H9 (cell line): Measurements from ENCODE around the gene PGS1. TPM values are rescaled to one million over a fixed set of nuclear protein-coding genes. Genes with fewer than 3 reads are reported as not detected.

ENCODE experiments used
- DNase-seq: peaks from one replicate; pipeline ENCODE4 v3.0.0-alpha.2; 2017
- H2AFZ ChIP-seq: one replicate; pipeline ENCODE4 v1.6.1; 2013; ENCODE audit warnings: mild to moderate bottlenecking, low read length, control low read depth, moderate library complexity
- H2AK5ac ChIP-seq: 2 replicates; pipeline ENCODE4 v1.6.1; 2013; ENCODE audit warnings: low read length, control low read depth, mixed read lengths; ENCODE audit not compliant: insufficient read length
- H2BK120ac ChIP-seq: one replicate; pipeline ENCODE4 v1.6.1; 2013; ENCODE audit warnings: low read depth, mild to moderate bottlenecking, low read length, control low read depth, inconsistent platforms; ENCODE audit not compliant: poor library complexity, severe bottlenecking
- H2BK12ac ChIP-seq: 2 replicates; pipeline ENCODE4 v1.6.1; 2013; ENCODE audit warnings: low read length, control low read depth, mixed read lengths, low read depth; ENCODE audit not compliant: insufficient read length
- H2BK15ac ChIP-seq: 2 replicates; pipeline ENCODE4 v1.6.1; 2013; ENCODE audit warnings: low read depth, low read length, control low read depth
- H2BK20ac ChIP-seq: one replicate; pipeline ENCODE4 v1.6.1; 2013; ENCODE audit warnings: low read depth, mild to moderate bottlenecking, low read length, control low read depth, inconsistent platforms; ENCODE audit not compliant: poor library complexity, severe bottlenecking
- H2BK5ac ChIP-seq: 2 replicates; pipeline ENCODE4 v1.6.1; 2013; ENCODE audit warnings: low read length, control low read depth, mixed read lengths; ENCODE audit not compliant: insufficient read length
- H3K14ac ChIP-seq: 2 replicates; pipeline ENCODE4 v1.6.1; 2013; ENCODE audit warnings: low read length, control low read depth; ENCODE audit not compliant: insufficient read depth
- H3K18ac ChIP-seq: 2 replicates; pipeline ENCODE4 v1.6.1; 2013; ENCODE audit warnings: low read depth, mild to moderate bottlenecking, mixed read lengths, low read length, control low read depth; ENCODE audit not compliant: insufficient read length
- H3K23ac ChIP-seq: 2 replicates; pipeline ENCODE4 v1.6.1; 2013; ENCODE audit warnings: low read length, control low read depth, mixed read lengths, low read depth; ENCODE audit not compliant: insufficient read length
- H3K23me2 ChIP-seq: 2 replicates; pipeline ENCODE4 v1.6.1; 2013; ENCODE audit warnings: low read depth, mild to moderate bottlenecking, mixed read lengths, low read length, control low read depth; ENCODE audit not compliant: insufficient read length, poor library complexity, severe bottlenecking
- H3K27ac ChIP-seq: 2 replicates; pipeline ENCODE4 v1.5.1; 2013; ENCODE audit warnings: low read length, control low read depth, mixed read lengths, low read depth; ENCODE audit not compliant: insufficient read length
- H3K27me3 ChIP-seq: 2 replicates; pipeline ENCODE4 v1.6.1; 2013; ENCODE audit warnings: low read length, control low read depth, inconsistent platforms; ENCODE audit not compliant: insufficient read depth
- H3K4ac ChIP-seq: 2 replicates; pipeline ENCODE4 v1.6.1; 2013; ENCODE audit warnings: low read depth, mild to moderate bottlenecking, control low read depth, inconsistent platforms, low read length, moderate library complexity
- H3K4me1 ChIP-seq: 2 replicates; pipeline ENCODE4 v1.6.1; 2013; ENCODE audit warnings: low read length, control low read depth, inconsistent platforms; ENCODE audit not compliant: insufficient read depth
- H3K4me2 ChIP-seq: 2 replicates; pipeline ENCODE4 v1.6.1; 2013; ENCODE audit warnings: low read length, control low read depth, mixed read lengths; ENCODE audit not compliant: insufficient read length, insufficient read depth
- H3K56ac ChIP-seq: 2 replicates; pipeline ENCODE4 v1.6.1; 2013; ENCODE audit warnings: low read depth, mild to moderate bottlenecking, mixed read lengths, low read length, control low read depth; ENCODE audit not compliant: insufficient read length
- H3K79me1 ChIP-seq: 2 replicates; pipeline ENCODE4 v1.6.1; 2013; ENCODE audit warnings: low read depth, mild to moderate bottlenecking, moderate library complexity, low read length, control low read depth, inconsistent platforms; ENCODE audit not compliant: insufficient read depth, poor library complexity, severe bottlenecking
- H3K79me2 ChIP-seq: 2 replicates; pipeline ENCODE4 v1.6.1; 2013; ENCODE audit warnings: low read length, control low read depth, inconsistent platforms; ENCODE audit not compliant: insufficient read depth
- H3K9ac ChIP-seq: 2 replicates; pipeline ENCODE4 v1.6.1; 2013; ENCODE audit warnings: low read length, control low read depth, mixed read lengths; ENCODE audit not compliant: insufficient read length; ENCODE audit errors: extremely low read depth
- H3K9me3 ChIP-seq: one replicate; pipeline ENCODE4 v1.6.1; 2013; ENCODE audit warnings: low read depth, low read length, inconsistent platforms; ENCODE audit not compliant: control insufficient read depth
- H3T11ph ChIP-seq: one replicate; pipeline ENCODE4 v1.6.1; 2013; ENCODE audit warnings: mild to moderate bottlenecking, low read length, control low read depth, inconsistent platforms
- H4K20me1 ChIP-seq: one replicate; pipeline ENCODE4 v1.6.1; 2013; ENCODE audit not compliant: control insufficient read depth, insufficient read length, insufficient read depth
- H4K5ac ChIP-seq: 2 replicates; pipeline ENCODE4 v1.6.1; 2013; ENCODE audit warnings: low read depth, mild to moderate bottlenecking, mixed read lengths, low read length, control low read depth; ENCODE audit not compliant: insufficient read length
- H4K8ac ChIP-seq: replicated peaks from 2 replicates; pipeline ENCODE4 v1.6.1; 2013; ENCODE audit warnings: low read length, control low read depth, mixed read lengths, low read depth; ENCODE audit not compliant: insufficient read length
- H4K91ac ChIP-seq: 2 replicates; pipeline ENCODE4 v1.6.1; 2013; ENCODE audit warnings: low read depth, mild to moderate bottlenecking, moderate library complexity, mixed read lengths, low read length, control low read depth; ENCODE audit not compliant: insufficient read length
- H3K27ac Mint-ChIP-seq, 3 experiments: 2 replicates in 2 of 3; 3 replicates in 1 of 3; pipeline ENCODE4 v1.8.0; 2020 to 2021; ENCODE audit warnings: mixed read lengths in 3 of 3, mild to moderate bottlenecking in 1 of 3, moderate library complexity in 1 of 3
- H3K27me3 Mint-ChIP-seq: 2 replicates; pipeline ENCODE4 v1.8.0; 2021; ENCODE audit warnings: low read depth, mild to moderate bottlenecking, moderate library complexity, mixed read lengths
- H3K36me3 Mint-ChIP-seq, 3 experiments: 2 replicates in 2 of 3; 3 replicates in 1 of 3; pipeline ENCODE4 v1.8.0; 2020 to 2021; ENCODE audit warnings: low read depth in 3 of 3, mixed read lengths in 3 of 3; ENCODE audit not compliant: insufficient read depth in 1 of 3
- H3K4me1 Mint-ChIP-seq, 2 experiments: 2 replicates each; pipeline ENCODE4 v1.8.0; 2020; ENCODE audit warnings: mixed read lengths in 2 of 2
- H3K4me3 Mint-ChIP-seq, 2 experiments: 2 replicates in 1 of 2; 3 replicates in 1 of 2; pipeline ENCODE4 v1.8.0; 2020 to 2021; ENCODE audit warnings: mild to moderate bottlenecking in 2 of 2, mixed read lengths in 2 of 2, moderate library complexity in 1 of 2
- H3K9me3 Mint-ChIP-seq, 2 experiments: 2 replicates in 1 of 2; 3 replicates in 1 of 2; pipeline ENCODE4 v1.8.0; 2020; ENCODE audit warnings: mild to moderate bottlenecking in 2 of 2, mixed read lengths in 2 of 2, moderate library complexity in 1 of 2
- CTCF ChIP-seq: fragments of 200-600 bp; sonication (generic); conservative IDR thresholded peaks from 3 replicates; pipeline ENCODE4 v1.8.0; 2021; ENCODE audit warnings: antibody characterized with exemption, mild to moderate bottlenecking
- WGBS: extraction: QIAGEN DNeasy Blood & Tissue Kit; methylation state at CpG from one replicate; pipeline ENCODE4 v1.1.7; 2013; ENCODE audit warnings: missing lambda C conversion rate, low lambda C conversion rate, mixed read lengths; ENCODE audit not compliant: insufficient read length; ENCODE audit errors: extremely low coverage; 5-methylcytosine and 5-hydroxymethylcytosine counted together
- total RNA-seq: library from RNA; stranded (reverse); gene quantifications from 2 replicates; pipeline ENCODE4 v1.2.1, GENCODE V29; 2021

PGS1 gene
- total RNA-seq, 1 experiment from 2014 or later, result 45.7 TPM

GRCh38 chr17:78396441-78397337 is 18.2 kb downstream of the PGS1 start:
- Histone ChIP-seq H3K23ac (no peak overlapping the region), H4K20me1 (peaks cover 3% of the 10 kb centered on the region), H2BK20ac (no peak overlapping the region), H3K4me1 (0 out of 2 replicates have a peak, but pooled peaks cover 5% of the 10 kb centered on the region), H3K9ac (no peak overlapping the region), H3K23me2 (no peaks in the 10 kb centered on the region), H2BK12ac (no peak overlapping the region), H3K79me1 (peaks cover 4% of the 10 kb centered on the region), H2AK5ac (no peak overlapping the region), H4K91ac (no peak overlapping the region), H3K27me3 (no peaks in the 10 kb centered on the region), H3K56ac (no peak overlapping the region), H2AFZ (no peak overlapping the region), H3K18ac (no peak overlapping the region), H3K27ac (no peak overlapping the region), H3K4me2 (no peak overlapping the region), H2BK120ac (no peak overlapping the region), H3K79me2 (peaks cover 9% of the 10 kb centered on the region; the same call in 1 of the 2 replicates), H2BK15ac (no peak overlapping the region), H2BK5ac (no peak overlapping the region), H3K9me3 (no peaks in the 10 kb centered on the region), H4K5ac (no peak overlapping the region), H3K4ac (no peak overlapping the region), H4K8ac (no peak overlapping the region), H3K14ac (no peak overlapping the region), H3T11ph (no peak overlapping the region)
- TF ChIP-seq CTCF, result no peak
- peaks cover 3 to 7% of the 10 kb centered on the region in 2 experiments; a peak in 1 of 4 replicates for H3K4me1 Mint-ChIP-seq
- no peaks in the 10 kb centered on the region for H3K27me3 Mint-ChIP-seq
- no peak overlapping the region for H3K4me3 Mint-ChIP-seq
- no CpG with 5 or more reads among the region's 14 CpGs for WGBS
- no peak for DNase-seq
- peaks cover 50 to 82% (median 74%) of the 10 kb centered on the region in 3 experiments; a peak in 6 of 7 replicates for H3K36me3 Mint-ChIP-seq
- peak overlapping the region in 1 of 3 experiments; percentile 89; a peak in 1 of 7 replicates for H3K27ac Mint-ChIP-seq
- no peaks in the 10 kb centered on the region for H3K9me3 Mint-ChIP-seq
